GM12801 (cell line): Measurements from ENCODE around the gene ZNF485.

Experiments used
- TF ChIP-seq, protein P1 (sequence below): IDR thresholded peaks from one replicate; pipeline ENCODE4 v1.5.1; 2011; ENCODE audit warnings: control low read depth; ENCODE audit not compliant: insufficient read length; ENCODE audit errors: extremely low read depth

The ZNF485 gene

GRCh38 chr10:43616697-43617370, 10.6 kb downstream of the ZNF485 start:
- TF ChIP-seq, protein P1, sequence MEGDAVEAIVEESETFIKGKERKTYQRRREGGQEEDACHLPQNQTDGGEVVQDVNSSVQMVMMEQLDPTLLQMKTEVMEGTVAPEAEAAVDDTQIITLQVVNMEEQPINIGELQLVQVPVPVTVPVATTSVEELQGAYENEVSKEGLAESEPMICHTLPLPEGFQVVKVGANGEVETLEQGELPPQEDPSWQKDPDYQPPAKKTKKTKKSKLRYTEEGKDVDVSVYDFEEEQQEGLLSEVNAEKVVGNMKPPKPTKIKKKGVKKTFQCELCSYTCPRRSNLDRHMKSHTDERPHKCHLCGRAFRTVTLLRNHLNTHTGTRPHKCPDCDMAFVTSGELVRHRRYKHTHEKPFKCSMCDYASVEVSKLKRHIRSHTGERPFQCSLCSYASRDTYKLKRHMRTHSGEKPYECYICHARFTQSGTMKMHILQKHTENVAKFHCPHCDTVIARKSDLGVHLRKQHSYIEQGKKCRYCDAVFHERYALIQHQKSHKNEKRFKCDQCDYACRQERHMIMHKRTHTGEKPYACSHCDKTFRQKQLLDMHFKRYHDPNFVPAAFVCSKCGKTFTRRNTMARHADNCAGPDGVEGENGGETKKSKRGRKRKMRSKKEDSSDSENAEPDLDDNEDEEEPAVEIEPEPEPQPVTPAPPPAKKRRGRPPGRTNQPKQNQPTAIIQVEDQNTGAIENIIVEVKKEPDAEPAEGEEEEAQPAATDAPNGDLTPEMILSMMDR, result no peak

DNA sequence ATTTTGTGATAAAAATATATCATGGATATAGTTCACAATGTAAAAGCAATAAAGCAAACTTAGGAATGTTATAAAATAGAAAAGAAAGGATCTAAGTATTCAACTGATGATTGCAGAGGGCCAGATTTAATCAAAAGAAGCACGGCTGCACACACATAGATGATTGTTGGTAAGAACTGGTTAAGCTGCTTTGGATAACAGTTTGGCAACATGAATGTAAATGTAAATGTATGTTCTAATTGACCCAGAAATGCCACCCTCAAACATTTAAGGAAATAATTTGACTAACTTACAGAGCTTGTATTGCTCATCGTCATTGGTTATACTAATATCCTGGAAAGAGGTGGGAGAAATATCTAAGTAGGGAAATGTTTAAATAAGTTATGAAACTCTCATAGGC, 13.1 kb downstream of the ZNF485 start:
- TF ChIP-seq, protein P1, result no peak

DNA sequence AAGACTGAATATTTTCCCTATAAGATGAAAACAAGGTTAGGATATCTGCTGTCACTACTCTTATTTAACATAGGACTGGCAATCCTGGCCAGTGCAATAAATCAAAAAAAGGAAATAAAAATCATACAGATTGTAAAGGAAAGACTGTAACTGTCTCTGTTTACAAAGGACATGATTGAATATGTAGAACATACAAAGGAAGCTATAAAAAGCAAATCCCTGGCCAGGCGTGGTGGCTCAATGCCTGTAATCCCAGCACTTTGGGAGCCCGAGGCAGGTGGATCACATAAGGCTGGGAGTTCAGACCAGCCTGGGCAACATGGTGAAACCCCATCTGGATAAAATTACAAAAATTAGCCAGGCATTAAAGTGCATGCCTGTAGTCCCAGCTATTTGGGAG, 15.8 kb downstream of the ZNF485 start:
- TF ChIP-seq, protein P1, result no peak

- TF ChIP-seq, protein P1, result no peak
Measured at GRCh38 chr10:43623351-43623750, 17.1 kb downstream of the ZNF485 start.

GRCh38 chr10:43627942-43628341, 21.7 kb downstream of the ZNF485 start:
- TF ChIP-seq, protein P1, result no peak

DNA sequence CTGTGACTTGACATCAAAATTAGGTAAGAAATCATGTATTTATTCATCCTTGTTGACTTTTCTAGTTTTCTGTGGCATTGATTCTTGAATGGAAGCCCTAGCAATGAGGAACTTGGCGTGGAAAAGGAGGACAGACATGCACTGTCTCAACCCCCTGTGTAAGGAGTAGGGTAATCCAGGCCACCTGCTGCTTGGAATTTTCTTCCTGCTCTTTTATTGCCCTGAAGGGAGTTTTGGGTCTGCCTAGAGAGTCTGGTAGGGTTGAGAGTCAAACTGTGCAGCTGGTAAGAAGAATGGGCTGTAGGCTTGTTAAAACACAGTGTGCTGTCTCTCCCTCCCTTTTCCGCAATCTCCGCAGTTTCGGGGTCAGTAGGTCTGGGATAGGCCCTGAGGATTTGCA, 22.7 kb downstream of the ZNF485 start:
- TF ChIP-seq, protein P1, result no peak

DNA sequence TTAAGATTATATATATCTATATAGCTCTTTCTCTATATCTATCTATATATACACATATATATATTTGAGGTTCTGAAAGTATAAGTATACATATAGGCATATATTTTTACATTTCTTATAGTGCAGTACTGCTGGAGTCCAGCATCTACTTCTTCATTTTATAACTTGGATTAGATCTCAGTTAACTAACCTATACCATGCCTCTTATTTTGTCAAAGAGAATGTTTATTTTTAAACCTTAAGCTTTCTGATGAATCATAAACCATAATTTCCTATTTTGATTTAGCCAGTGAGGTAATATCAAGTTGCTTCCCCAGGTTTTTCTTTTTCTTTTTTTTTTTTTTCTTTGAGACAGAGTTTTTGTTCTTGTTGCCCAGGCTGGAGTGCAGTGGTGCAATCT, 34.4 kb downstream of the ZNF485 start:
- TF ChIP-seq, protein P1, result no peak
